Activated CD4-positive, alpha-beta T cell treated with anti-CD3 and anti-CD28 coated beads, Interleukin-2, amount 50 U/mL, for 16 hours (primary cell): ENCODE measurements around the gene CD52.
"Not testable (repeated sequence)": the region's sequence is repeated elsewhere in the genome, so short reads cannot be mapped to it uniquely, and the experiment has no call there.

ENCODE experiments used
- DNase-seq: peaks from one replicate; pipeline ENCODE4 v3.0.0-alpha.2; 2020

The CD52 gene

DNA sequence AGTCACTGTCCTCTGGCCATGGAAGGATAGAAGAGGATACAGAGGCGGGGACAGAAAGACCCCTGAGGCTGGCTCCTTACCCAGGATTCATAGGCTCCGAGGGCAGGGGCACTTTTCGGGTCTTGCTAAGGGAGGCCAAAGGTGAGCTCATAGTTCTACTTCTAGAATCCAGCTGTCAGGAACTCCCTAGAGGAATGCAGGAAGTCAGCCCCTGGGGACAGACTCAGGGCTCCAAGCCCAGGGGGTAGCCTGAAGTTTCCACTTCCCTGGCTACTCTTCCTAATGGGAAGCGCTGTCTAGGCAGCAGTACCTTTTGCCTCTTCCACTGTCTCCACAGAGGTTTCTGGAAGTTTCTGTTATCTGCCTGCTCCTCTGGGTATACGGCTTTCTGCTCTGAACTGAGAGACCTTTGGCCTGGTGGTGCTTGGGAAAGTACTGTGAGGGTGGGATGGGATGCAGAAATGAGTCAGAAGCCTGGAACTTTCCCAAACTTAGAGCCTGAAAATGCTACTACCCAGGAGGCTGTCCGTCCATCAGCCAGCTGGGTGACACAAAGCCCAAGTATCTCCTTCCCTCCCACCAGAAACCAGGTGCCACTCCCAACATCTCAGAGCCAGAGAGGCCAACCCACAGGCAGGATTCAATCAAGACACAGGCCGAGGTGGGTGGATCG lies 14.9 kb upstream of the CD52 start:
- no peak for DNase-seq

DNA sequence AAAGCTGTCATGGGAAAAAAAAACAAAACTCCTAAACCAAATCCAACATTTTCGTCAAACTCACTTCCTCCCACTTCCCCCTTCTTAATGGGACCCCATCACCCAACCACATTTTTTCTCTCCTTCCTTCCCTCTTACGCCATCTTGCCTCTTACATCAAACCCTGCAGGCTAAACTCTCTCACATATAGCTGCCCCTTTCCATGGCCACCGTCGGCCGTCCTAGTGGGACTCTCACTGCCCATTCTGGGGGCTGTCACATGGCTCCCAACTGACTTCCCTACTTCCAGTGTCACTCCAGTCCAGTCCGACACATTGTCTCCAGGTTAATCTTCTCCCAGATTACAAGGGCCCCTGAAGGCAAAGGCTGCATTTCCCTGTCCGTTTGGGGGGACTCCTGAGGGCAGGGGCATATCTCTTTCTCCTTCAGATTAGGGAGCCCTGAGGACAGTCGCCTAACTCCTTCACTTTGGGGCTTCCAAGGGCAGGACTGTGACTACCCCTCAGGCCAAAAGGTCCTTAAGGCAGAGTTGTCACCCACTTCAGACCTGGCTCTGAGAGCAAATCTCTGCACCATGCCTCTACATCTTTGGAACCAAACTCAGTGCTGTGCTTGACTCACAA lies 12.0 kb upstream of the CD52 start:
- no peak for DNase-seq

DNA sequence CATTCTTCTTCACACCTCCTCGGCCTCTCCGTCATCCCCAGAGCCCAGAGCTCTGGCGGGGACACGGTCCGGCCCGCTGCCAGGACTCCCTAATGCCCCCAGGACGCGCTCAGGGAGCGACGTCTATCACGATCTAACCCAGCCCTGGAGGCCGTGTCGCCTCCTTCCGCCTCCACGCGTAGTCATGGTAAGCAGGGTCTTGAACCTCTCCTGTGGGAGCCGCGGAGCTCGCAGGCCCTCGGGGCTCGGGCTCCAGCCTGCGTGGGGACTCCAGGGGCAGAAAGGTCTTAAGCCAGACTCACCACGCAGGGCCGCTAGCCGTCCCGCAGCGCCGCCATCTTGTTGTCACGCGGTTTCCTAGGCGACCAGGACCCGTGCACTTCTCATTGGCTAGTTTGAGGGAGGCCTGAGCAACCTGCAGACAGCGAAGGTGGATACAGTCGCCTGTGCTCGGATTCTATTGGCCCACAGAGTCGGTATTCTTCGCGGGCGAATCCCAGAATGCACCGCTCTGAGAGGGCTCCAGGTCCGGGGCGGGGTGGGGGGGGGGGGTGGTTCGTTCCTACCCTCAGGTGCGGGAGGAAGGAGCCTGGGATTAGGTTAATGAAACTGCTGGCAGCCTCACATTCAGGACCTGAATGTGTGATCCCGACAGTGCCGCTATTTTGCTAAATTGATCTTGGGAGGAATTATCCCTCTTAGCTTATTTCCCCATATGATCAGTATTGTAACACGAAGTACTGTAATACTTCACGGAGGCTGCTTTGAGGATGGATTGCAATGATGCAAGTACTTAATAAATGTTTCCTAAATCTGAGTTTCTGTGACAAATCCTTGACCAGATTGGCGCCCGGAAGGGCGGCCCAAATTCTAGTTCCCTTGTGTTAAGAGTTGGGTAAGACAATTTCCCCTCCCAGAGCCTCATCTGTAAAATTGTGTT lies 11.2 kb upstream of the CD52 start, which contains the start of gene UBXN11:
TSS of gene UBXN11 (minus strand) at position 347 of the 940 bp plus-strand sequence. CDS start 3,753 bp downstream, outside the sequence.
- peak; percentile 98 for DNase-seq

DNA sequence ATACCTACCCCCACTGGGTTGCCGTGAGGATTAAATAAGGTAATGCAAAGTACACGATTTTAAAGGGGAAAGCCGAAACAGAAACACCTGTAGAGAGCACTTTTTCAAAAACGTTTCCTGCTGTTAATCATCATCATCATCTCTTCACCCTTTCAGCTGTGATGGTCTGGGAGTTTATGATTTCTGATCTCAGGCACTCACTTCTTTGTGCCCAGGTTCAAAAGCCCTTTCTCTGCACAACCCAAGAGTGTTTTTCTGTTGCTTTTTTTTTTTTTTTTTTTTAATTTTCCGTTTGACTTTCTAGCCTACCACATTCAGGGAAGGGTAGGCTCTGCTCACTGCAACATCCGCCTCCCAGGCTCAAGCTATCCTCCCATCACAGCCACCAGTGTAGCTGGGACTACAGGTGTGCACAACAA lies 10.4 kb upstream of the CD52 start:
- DNase-seq, result peak; percentile 45

DNA sequence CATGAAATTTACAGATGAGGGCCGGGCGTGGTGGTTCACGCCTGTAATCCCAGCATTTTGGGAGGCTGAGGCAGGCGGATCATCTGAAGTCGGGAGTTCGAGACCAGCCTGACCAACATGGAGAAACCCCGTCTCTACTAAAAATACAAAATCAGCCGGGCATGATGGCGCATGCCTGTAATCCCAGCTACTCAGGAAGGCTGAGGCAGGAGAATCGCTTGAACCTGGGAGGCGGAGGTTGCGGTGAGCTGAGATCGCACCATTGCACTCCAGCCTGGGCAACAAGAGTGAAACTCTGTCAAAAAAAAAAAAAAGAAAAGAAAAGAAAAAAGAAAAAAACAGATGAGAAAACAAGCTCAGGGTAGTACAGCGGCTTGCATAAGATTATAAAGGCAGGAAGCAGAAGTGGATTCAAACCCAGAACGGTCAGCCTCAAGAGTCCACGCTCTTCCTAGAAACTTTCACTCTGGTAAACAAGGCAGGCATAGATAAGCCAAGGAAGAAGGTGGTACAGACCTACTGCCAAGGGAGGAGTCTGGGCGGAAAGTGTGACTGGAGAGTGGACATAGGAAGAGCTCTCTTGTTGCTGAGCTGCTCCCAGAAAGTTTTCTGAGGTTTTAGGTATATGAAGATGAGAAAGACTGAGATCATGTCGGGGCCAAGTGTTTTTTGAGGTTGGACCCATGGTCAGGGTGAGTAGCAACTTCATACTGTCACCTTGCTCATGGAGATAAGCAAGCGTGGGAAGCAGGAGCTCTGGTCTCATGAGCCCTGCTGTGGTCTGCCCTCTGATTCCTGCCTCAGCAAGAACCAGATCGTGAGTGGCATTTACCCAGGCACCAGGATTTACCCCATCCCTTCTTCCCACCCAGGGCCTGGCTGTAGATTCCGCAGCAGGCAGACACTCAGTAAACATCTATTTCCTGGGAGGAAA lies 9.5 kb upstream of the CD52 start:
- peak; percentile 56 for DNase-seq

DNA sequence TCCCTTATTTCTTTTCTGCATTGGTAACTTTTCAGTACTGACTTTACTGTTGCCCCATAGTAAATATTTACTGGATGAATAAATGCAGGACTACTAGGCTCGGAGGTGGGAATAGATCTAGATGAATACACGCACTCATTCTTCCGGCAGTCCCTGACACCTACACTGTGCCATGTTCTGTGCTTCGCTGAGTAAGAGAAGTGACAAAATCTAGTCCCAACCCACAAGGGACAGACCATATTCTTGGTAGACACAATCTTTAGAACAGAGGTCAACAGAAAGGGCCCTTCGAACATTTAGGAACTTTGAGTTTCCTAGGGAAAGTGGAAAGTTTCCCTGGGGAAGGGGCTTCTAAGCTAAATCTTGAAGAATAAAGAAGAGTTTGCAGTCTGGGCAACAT lies 3.3 kb upstream of the CD52 start:
- DNase-seq, result no peak

DNA sequence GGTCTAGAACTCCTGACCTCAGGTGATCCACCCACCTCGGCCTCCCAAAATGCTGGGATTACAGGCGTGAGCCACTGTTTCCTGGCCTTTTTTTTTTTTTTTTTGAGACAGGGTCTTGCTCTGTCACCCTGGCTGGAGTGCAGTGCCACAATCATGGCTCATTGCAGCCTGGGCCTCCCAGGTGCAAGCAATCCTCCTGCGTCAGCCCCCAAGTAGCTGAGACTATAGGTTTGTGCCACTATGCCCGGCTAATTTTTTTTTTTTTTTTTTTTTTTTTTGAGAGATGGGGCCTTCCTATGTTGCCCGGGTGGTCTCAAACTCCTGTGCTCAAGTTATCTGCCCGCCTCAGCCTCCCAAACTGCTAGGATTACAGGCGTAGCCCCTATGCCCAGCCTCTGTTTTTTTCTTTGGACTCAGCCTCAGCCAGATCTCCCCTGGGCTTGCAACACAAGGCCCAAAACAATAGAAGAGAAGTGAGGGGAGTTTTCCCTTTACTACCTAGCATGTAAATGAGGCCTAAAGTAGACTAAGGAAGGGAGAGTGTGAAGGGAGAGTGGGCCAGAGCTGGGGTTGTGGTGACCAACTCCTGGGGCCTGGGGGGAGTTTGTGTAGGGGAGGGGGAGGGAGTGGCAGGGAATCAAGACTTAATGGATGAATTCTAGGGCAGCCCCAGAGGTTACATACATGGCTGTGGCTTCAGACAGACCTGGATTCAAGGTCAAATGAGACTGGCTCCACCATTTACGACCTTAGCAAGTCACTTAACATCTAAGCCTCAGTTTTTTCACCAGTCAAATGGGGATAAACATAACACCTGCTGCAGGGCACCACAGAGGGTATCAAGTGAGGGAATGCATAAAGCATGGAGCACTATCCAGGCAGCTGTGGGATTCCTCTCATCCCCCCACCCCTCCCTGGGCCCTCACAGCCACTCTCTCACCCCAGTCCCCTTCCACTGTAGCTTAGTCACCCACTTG lies 1.6 kb upstream of the CD52 start:
- DNase-seq, result no peak

DNA sequence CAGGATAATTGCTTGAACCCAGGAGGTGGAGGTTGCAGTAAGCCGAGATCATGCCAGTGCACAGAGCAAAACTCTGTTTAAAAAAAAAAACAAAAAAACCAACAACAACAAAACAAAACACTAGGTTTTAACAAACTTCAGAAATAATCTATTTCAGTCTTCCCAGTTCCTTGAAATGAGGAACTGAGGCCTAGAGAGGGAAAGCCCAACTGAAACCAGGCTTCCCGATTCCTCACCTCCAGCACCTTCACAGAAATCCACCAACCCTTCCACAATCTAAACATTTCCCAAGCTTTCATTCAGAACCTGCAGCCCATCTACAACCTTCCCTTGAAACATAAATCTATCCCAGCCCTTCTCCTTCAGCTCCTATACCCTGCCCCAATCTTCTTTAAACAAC lies 612 bp upstream of the CD52 start:
- no peak for DNase-seq

DNA sequence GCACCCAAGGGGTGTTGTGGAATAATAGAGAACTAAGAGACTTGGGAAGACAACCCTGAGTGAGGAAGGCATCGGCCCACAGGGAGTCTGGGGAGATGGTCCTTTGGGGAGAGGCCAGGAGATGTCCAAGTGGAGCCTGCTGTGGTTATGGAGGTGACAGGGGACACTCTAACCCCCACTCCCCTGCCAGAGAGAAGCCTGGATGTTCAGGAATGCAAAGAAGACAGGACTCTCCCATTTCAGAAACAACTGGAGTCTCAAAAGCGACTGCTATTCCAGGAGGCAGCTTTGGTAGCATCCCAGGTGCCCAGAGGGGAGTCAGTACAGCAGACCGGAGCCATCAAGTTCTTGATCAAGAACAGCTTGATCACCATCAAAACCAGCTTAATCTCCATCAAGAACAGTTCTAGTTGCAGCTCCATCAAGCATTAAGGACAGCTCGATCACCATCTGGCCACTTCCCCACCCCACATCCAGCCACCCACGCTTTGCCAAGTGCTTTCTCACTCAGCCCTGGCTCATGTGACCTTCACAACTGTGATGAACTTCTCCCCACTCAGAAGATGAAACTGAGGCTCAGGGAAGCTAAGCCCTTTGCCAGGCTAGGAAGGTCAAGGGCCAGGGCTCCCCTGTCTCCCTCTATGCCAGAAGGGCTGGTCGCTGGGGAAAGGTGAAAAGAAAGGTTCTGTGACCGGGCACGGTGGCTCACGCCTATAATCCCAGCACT lies 743 bp downstream of the CD52 start:
- DNase-seq, result peak; percentile 61

DNA sequence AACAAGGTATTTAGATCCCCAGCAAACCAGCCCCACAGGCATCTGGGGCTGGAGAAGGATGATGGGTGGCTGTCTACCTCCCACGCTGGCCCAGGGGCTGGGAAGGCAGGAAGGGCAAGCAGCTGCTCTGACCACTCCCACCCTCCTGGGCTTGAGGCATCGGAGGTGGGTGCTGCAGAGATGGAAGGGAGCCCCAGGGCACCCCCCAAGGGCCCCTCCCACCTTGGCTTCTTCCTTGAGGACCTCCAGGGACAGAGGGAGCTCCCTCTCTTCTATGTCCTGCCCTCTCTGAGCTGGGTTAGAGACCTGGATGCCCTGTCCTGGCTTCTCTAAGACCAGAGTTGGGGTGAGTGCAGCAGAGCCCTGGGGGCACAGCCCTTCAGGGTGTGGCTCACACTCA lies 3.1 kb downstream of the CD52 start:
- DNase-seq, result no peak

DNA sequence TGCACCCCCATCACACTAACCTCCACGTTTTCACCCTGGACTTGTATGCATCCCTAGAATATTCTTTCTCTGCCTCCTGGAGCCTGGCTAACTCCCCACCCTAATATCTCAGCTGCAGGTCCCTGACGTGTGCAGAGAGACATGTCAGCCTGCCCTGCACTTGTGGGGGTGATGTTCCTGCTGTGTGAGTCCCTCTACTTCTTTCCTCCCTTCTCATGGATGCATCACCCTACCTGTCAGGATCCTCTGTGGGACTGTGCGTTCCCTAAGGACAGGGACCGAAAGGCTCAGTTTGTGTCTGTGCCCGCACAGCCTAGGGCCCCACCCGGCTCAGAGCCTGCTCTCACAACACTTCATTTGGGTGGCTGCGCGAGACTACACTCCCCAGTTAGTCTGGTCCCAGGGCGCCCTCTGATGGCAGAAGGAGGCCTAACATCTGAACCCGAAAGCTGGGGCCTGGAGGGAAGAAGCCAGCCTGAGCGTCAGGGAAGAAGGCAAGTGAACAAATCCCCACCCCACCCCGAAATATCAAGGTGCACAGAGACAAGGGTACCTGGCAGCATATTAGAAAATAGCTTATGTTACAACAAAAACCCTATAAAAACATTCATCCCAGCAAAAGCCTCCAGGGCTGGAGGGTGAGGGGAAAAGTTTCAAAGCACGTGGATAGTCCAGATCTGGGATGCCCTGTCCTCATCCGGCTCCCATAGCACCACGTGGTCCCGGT lies 3.7 kb downstream of the CD52 start:
- peak; percentile 95 for DNase-seq

DNA sequence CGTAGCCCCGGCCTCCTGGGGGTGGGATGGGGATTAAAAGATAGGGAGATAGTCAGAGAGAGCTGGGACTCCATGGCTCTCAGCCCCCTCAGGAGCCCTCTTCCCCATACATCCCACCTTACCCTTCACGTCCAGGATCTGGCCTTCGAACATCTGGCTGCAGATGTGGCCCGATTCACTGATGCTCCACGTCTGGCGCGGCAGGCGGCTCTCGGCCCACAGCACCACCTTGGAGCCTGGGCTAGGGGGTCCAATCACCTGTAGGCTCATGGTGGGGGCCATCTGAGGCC lies 4.2 kb downstream of the CD52 start:
- no peak for DNase-seq

DNA sequence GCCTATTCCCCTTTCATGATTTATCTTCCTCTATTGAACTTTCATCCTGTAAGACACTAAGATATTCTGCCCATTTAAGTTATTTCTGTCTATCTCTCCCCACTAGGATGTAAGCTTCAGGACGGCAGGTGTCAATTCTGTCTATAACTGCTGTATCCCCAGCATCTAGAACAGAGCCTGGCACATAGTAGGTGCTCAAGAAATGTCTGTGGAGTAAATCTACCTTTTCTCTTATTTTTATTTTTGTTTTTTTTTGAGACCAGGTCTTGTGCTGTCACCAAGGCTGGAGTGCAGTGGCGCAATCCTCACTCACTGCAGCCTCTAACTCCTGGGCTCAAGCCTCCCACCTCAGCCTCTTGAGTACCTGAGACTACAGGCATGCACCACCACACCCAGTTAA lies 5.6 kb downstream of the CD52 start:
- DNase-seq, result no peak

DNA sequence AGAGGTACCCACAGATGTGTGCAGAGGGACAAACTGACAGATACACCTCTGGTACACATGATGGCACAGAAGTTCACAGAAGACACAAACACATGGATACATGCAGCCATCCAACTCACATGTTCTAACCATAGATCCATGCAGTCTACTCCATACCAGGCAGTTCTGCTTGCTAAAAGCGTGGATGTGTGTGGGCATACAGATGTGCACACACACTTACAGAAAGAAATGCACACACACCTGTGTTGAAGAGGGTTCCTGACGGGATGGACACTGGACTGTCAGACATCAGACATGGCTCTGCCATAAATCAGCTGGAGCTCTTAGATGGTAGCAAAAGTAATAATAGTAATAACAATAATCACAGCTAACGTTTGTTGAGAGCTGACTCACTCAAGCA lies 6.8 kb downstream of the CD52 start:
- DNase-seq, result no peak

DNA sequence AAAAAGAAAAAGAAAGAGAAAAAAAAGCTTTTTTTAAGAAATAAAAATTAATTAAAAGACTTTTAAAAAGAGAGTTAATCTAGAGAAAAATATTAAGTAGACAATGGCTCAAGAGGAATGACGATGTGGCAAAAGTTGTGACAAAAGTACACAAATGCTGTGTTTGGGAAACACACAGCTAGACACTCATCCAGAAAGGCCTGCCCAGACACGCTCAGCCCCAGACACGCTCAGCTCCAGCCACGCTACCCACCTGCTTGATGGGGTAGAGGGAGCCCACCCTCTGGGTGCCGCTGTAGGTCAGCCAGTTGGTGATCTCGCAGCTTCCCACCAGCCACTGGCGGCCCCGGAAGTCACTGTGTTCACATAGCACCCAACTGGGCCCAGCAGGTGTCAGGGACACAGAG lies 10.2 kb downstream of the CD52 start:
- no peak for DNase-seq

DNA sequence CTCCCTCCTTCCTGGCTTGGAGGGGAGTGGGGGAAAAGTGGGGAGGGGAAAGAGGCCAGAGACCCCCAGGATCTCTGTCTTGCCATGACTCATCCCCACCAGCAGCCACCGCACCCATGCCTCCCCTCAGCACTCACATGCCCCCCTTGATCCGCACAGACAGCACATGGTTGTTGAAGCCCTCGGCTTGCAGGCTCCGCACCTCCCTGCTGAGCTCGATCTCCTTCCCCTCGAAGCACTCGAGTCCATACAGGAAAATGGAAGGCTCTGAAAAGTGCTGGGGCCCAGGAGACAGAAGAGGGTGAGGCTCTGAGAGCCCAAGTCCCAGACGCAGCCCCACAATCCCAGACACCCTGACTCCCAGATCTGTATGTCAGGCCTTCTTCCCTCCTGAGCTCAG lies 10.8 kb downstream of the CD52 start:
- no peak for DNase-seq

DNA sequence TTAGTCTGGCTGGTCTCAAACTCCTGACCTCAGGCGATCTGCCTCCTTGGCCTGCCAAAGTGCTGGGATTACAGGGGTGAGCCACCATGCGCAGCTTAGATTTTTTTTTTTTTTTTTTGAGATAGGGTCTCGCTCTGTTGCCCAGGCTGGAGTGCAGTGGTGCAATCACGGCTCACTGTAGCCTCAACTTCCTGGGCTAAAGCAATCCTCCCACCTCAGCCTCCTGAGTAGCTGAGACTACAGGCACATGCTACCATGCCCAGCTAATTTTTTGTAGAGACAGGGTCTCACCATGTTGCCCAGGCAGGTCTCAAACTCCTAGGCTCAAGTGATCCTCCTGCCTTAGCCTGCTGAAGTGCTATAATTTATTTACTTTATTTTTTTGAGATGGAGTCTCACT lies 11.6 kb downstream of the CD52 start:
- not testable (repeated sequence) for DNase-seq

DNA sequence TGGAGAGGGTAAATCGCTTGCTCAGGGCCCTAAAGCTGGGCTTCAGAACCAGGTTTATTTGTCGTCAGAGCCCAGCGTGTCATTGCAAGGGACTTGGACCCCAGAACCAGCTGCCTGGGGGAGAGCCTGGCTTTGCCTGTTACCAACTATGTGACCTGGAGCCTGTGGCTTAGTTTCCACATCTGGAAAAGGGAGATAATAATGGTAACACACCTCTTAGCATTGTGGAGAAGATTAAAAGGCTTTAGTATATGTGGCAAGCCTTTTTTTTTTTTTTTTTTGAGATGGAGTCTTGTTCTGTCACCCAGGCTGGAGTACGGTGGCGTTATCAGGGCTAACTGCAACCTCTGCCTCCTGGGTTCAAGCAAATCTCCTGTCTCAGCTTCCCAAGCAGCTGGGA lies 12.5 kb downstream of the CD52 start:
- no peak for DNase-seq

DNA sequence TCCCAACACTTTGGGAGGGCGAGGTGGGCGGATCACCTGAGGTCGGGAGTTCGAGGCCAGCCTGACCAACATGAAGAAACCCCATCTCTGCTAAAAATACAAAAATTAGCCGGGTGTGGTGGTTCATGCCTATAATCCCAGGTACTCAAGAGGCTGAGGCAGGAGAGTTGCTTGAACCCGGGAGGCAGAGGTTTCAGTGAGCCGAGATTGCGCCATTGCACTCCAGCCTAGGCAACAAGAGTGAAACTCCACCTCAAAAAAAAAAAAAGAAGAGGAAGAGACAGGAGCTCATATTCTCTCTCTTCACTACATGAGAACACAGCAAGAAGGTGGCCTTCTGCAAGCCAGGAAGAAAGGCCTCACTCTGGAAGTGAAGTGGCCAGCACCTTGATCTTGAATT lies 15.6 kb downstream of the CD52 start:
- DNase-seq, result not testable (repeated sequence)
